Colonic mucosa (tissue), 4 donors: Measurements from ENCODE around the gene JAZF1. TPM values are rescaled to one million over a fixed set of nuclear protein-coding genes. Genes with fewer than 3 reads are reported as not detected.

ENCODE experiments used
- DNase-seq: peaks from one replicate; pipeline ENCODE4 v3.0.0-alpha.2; 2020
- H3K27ac ChIP-seq: fragments of 200-600 bp; one replicate; pipeline ENCODE4 v1.8.0; 2021
- H3K27me3 ChIP-seq: fragments of 200-600 bp; one replicate; pipeline ENCODE4 v1.8.0; 2021
- H3K36me3 ChIP-seq: fragments of 200-600 bp; one replicate; pipeline ENCODE4 v1.8.0; 2021
- H3K4me1 ChIP-seq: fragments of 200-600 bp; one replicate; pipeline ENCODE4 v1.8.0; 2021; ENCODE audit warnings: mild to moderate bottlenecking
- H3K4me3 ChIP-seq: fragments of 200-600 bp; one replicate; pipeline ENCODE4 v1.8.0; 2021
- H3K9ac ChIP-seq, 2 donors: one replicate each; pipeline ENCODE4 v1.7.0; 2013; ENCODE audit warnings: control low read depth in 2 of 2, low read depth in 2 of 2, low read length in 2 of 2
- H3K9me3 ChIP-seq: fragments of 200-600 bp; one replicate; pipeline ENCODE4 v1.8.0; 2021
- CTCF ChIP-seq: fragments of 200-600 bp; IDR thresholded peaks from one replicate; pipeline ENCODE4 v1.8.0; 2022; ENCODE audit warnings: antibody characterized with exemption, mild to moderate bottlenecking
- intact Hi-C: fragments of 100-400 bp; cut with DNase I; formaldehyde crosslinking; loops from one replicate; pipeline ENCODE4 v1.14.1; 2022
- total RNA-seq, 2 donors: library from RNA; stranded (reverse); fragmentation: NEBNext Ultra II Directional in 1 of 2; extraction: Animal tissue kit (Norgen Biotek cat#: 25700) in 1 of 2; gene quantifications; one replicate each; pipeline ENCODE4 v1.2.1, GENCODE V29; 2021
- donor health status: healthy.
- donor health status: DM: no; HTN: no; CAD: no.
- donor health status: DM: no; HTN: no; CAD: no.

The JAZF1 gene
- total RNA-seq, 2 donors from 2014 or later, result 1.8 to 10.1 TPM

DNA sequence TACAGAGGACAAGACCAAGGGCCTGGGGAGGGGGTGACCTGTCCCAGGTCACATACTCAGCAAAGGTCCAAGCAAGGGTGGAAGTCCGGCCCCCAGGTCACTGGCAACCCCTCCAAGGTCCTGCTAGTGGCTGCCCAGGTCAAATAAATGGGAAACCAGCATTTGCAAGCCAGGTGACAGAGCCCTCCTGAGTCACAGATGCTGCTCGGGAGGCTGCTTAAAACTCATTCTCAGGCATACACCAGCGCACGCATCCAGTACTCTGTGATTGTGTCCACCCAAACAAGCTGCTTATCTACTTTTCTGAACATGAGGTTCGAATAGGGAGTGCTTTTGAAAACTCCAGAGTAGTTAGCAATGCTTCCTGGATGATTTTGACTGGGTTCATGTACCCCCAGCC is 310.0 kb downstream of the JAZF1 start:
- DNase-seq, result no peak
- Histone ChIP-seq H3K36me3 (no peaks in the 10 kb centered on the region), H3K27me3 (no peaks in the 10 kb centered on the region), H3K4me1 (peaks cover 13% of the 10 kb centered on the region), H3K9me3 (no peaks in the 10 kb centered on the region), H3K4me3 (no peak overlapping the region), H3K9ac (no peak overlapping the region), H3K27ac (no peak overlapping the region)
- intact Hi-C loops, result no loop called here
- no peak for TF ChIP-seq CTCF

DNA sequence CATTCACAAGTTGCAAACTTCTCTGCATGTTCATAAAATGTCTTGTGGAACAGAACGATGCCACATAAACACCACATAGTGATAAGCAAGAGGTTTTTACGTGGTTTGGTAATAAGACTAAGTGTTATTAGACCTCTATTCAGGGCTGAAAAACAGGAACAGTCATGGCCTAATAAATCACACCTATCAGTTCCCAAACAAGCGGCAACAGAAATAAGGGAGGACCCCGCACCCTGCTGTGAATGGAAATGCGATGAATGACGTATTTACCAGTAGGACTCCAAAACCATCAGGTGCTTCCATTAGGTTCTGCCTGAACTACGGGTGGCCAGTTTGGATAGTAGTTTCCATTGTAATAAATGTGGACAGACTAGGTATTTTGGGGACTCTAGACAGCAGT is 311.5 kb downstream of the JAZF1 start:
- TF ChIP-seq CTCF, result no peak
- no peak for DNase-seq
- H3K27ac ChIP-seq, result no peak overlapping the region
- no peak overlapping the region for H3K4me3 ChIP-seq
- H3K4me1 ChIP-seq, result peaks cover 10% of the 10 kb centered on the region
- H3K9ac ChIP-seq, result no peak overlapping the region
- intact Hi-C loops, result no loop called here
- no peaks in the 10 kb centered on the region for H3K27me3 ChIP-seq
- H3K36me3 ChIP-seq, result no peaks in the 10 kb centered on the region
- H3K9me3 ChIP-seq, result no peaks in the 10 kb centered on the region

GRCh38 chr7:27868131-27868550 is 312.5 kb downstream of the JAZF1 start:
- peaks cover 6% of the 10 kb centered on the region for H3K4me1 ChIP-seq
- intact Hi-C loops, result no loop called here
- no peak overlapping the region for H3K27ac ChIP-seq
- DNase-seq, result no peak
- H3K9me3 ChIP-seq, result no peaks in the 10 kb centered on the region
- TF ChIP-seq CTCF, result no peak
- no peaks in the 10 kb centered on the region for H3K36me3 ChIP-seq
- no peak overlapping the region for H3K9ac ChIP-seq
- no peak overlapping the region for H3K4me3 ChIP-seq
- H3K27me3 ChIP-seq, result no peaks in the 10 kb centered on the region

GRCh38 chr7:27866828-27867672 is 313.5 kb downstream of the JAZF1 start:
- Histone ChIP-seq H3K9ac (no peak overlapping the region), H3K4me3 (no peak overlapping the region), H3K27me3 (no peaks in the 10 kb centered on the region), H3K9me3 (no peaks in the 10 kb centered on the region), H3K36me3 (no peaks in the 10 kb centered on the region), H3K27ac (no peak overlapping the region), H3K4me1 (peaks cover under 1% of the 10 kb centered on the region)
- intact Hi-C loops, result no loop called here
- no peak for TF ChIP-seq CTCF
- no peak for DNase-seq

DNA sequence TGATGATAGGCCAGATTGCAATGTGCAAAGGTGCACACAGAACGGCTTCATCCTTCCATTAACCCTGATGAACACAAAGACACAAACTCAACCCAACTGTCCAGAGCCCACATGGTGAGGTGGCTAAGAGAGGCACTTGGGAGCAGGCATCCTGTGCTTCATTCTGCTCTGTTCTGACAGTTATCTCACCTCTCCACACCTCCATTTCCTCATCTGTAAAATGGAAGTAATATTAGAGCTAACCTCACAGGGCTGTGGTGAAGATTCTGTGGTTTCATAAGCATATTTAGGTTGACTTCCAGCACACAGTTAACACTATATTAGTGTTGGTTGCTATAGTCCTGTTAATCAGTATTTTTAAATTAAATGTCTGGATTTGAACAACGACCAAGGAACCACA is 314.3 kb downstream of the JAZF1 start:
- no peaks in the 10 kb centered on the region for H3K4me1 ChIP-seq
- intact Hi-C loops, result no loop called here
- H3K27ac ChIP-seq, result no peak overlapping the region
- H3K4me3 ChIP-seq, result no peak overlapping the region
- H3K36me3 ChIP-seq, result no peaks in the 10 kb centered on the region
- no peak for TF ChIP-seq CTCF
- no peaks in the 10 kb centered on the region for H3K9me3 ChIP-seq
- no peak for DNase-seq
- no peaks in the 10 kb centered on the region for H3K27me3 ChIP-seq
- H3K9ac ChIP-seq, result no peak overlapping the region
